Adipose tissue (tissue), 3 donors: ENCODE results near the gene SEPTIN8. TPM values are rescaled to one million over a fixed set of nuclear protein-coding genes. Genes with fewer than 3 reads are reported as not detected.

Experiments
- H3K27ac ChIP-seq: one replicate; pipeline ENCODE4 v1.5.1; 2013; ENCODE audit warnings: low read depth, low read length
- WGBS, 3 donors: extraction: QIAGEN DNeasy Blood & Tissue Kit; methylation state at CpG; one replicate each; pipeline ENCODE4 v1.1.7; 2013; 5-methylcytosine and 5-hydroxymethylcytosine counted together
- polyA plus RNA-seq, 3 donors: library from polyadenylated mRNA; stranded (reverse); fragments of 200-250 nt; gene quantifications; one replicate each; pipeline ENCODE4 v1.2.3, GENCODE V29; 2013
- donor health status: healthy with polysubstance abuse.
- donor health status: Bipolar disorder and iron deficiency.
- donor health status: healthy.

Gene SEPTIN8
- polyA plus RNA-seq, 3 donors, result 11.2 to 34.1 (median 15.4) TPM

DNA sequence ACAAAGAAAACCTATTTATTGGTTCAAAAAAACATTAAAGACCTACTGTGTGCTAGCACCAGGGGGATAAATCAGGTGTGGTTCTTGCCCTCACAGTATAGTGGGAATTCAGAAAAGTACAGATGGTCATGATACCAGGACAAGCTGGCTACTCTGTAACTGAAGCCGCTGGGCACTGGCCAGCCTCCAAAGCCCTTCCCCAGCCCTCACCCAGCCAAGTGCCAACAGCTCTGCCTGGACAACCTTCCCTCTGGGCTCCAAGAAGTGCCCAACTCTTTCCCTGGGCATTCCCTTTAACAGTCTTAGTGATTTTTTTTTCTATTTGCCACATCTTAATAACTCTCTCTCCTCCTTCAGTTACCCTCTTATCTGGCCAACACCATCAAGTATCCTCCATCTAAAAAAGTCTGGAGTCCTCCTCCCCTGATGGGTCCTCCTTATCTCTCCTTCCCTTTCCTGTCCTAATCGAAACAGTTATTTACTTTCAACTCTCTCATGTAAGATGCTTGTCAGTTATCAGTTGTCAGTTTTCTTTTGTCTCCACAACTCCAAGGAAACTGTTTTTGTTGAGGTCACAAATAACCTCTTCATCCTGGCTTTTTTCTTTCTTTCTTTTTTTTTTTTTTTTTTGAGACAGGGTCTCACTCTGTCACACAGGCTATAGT lies 13.3 kb upstream of the SEPTIN8 start:
- WGBS, 3 donors, result 16 to 71% (median 57%) methylated on average over 2 of the region's 2 CpGs

DNA sequence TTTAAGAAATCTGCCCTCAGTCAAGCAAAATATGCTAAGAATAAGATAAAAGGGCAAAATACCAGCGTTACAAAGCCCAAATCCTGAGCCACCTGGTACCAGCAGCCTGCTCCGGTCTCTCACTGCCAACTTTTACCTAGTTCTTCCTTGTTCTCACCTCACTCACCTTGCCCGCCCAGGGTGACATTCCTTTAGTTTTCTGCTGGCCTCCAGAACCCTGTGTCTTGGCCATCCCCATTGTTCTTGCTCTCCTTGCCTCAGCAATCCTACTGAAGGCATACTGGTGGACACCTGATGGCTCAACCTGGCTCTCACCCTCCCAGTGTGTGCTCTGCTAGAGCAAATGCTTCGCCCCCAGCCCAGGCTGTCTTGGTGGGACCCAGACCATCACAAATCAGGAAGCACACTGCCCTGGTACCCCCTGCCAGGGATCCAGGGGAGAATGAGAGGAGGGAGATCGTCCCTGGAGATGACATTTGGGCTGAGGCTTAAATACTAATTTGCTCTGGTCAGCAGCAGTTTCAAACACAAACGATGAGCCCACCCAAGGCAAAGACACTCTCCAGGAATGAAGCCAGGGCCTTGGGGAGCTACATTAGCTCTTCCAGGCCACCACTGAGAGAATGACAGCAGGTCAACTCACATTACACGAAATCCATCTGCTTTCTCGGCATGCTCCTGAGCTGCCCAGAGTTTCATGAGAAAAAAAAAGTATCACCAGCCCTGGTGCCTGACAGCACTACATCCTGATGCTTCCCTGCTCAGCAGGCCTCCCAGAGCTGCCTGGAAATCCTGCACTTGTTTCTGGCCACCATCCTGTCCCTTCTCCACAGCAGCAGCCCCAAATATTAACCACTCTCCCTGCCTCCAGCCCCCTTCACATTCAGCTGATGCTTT lies 12.2 kb upstream of the SEPTIN8 start:
- H3K27ac ChIP-seq, result no peak overlapping the region
- 83 to 92% (median 84%) methylated on average over 8 of the region's 8 CpGs for WGBS, 3 donors

More for the DNA sequence above, 13.3 kb upstream of the SEPTIN8 start:
- no peak overlapping the region for H3K27ac ChIP-seq

DNA sequence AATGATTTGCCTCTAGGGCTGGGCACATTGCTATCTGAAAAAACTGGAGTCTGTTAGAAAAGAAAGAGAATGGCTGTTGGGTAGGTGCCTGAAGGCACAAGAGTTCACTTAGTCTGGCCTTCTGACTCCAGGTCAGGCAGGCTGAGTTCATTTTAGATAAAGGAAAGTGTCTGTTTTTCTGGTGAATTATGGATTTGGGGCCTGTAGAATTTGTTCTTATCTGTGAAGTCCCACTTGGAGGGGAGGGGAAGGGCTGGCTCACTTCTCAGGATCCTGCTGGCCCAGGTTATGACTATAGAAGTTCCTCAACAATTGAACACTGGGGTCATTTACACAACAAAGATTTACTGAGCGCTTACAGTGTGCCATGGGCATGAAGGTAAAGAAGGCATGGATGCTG lies 11.5 kb upstream of the SEPTIN8 start:
- WGBS, 3 donors, result 96 to 100% (median 96%) methylated on average over 1 of the region's 1 CpG

DNA sequence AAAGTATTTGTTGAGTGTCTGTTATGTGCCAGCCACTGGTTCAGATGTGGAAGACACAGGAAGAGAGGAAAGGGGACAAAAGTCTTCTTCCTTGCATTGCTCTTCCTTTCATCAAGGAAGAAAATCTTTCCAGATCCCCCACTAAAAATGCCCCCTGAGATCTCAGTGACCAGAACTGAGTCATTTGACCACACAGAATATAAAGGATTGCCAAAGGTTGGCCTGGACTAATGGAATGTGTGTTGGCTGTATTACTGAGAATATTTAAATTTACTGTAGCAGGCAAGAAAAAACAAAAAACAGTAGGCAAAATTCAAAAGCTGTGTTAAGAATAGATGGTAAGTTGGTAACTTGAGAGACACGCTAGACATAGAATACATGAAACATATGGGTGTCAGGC lies 10.0 kb upstream of the SEPTIN8 start:
- WGBS, 3 donors, result 97% methylated on average over 1 of the region's 1 CpG
- no peak overlapping the region for H3K27ac ChIP-seq

More for the DNA sequence above, 11.5 kb upstream of the SEPTIN8 start:
- H3K27ac ChIP-seq, result no peak overlapping the region

DNA sequence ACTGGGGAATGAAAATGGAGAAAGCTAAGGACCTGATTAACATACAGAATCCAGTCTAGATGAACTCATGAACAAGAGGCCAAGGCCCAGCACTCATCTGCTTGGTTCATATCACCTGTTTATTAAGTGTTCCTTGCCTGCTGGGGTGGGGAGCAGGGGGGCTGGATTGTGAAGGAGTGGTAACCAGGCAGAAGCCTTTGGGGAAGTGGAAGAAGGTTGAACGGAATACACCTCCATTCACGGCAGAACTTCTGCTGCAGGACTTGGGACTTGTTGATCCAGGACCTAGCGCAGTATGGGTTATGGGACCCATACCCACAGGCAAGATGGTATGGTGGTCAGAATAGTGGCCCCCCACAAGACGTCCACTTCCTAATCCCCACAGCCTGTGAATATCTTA lies 8.8 kb upstream of the SEPTIN8 start:
- H3K27ac ChIP-seq, result no peak overlapping the region
- WGBS, 3 donors, result 89 to 96% (median 93%) methylated on average over 4 of the region's 4 CpGs

DNA sequence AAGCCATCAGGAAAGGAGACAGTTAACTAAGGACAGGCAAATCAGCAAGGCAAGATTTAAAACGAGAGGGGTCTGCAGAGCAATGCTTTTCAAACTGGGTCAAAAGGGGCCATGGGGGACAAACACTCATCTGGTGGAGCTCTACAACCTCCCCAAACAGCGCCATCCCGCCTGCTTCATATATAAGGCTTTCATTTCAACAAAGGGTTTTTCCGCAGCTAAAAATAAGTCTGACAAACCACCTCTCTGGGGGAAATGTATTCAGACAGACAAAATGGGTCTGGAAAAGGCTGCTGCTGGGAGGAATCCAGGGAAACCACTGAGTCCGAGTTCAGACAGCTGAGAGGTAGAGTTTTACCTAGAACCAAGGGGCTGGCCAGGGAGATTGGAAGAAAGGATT lies 8.3 kb upstream of the SEPTIN8 start:
- WGBS, 3 donors, result 60 to 81% (median 63%) methylated on average over 5 of the region's 5 CpGs
- H3K27ac ChIP-seq, result no peak overlapping the region

DNA sequence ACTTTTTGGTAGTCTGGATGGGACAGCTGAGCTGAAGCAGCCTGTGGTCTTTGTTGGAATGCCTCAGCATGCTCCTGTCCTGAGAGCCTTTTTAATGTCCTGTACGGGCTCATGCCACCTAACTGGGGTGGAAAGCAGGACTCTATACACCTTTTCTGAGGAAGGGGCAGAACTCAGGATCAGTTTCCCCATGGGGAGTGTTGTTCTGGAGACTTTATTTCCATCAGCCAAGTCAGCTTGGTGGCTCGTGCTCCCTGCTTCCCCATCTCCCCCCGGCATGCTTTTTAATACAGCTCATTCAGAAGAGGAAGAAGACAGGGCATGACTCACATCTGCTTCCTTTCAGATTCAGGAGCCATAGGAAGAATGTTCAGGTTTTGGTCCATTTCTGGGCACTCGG lies 5.1 kb upstream of the SEPTIN8 start:
- H3K27ac ChIP-seq, result no peak overlapping the region
- 46 to 71% (median 51%) methylated on average over 4 of the region's 4 CpGs for WGBS, 3 donors

DNA sequence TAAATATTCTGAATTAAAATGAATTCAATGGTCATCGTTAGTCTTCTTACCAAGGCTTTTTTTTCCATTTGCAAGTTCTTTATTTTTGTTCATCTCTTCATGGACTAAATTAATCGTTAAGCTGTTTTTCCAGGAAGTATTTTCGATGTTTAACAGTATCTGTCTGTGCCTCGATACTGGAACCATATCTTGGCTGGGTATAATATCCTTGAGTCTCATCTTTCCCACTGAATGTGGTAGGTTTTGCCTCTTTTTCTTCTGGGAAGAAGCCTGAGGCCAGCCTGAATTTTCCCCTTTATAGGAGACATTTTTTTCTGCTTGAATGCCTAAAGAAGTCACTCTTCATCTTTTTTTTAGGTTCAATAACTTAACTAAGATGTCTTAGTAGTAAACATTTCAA lies 4.0 kb upstream of the SEPTIN8 start:
- WGBS, 3 donors, result 88 to 95% (median 95%) methylated on average over 4 of the region's 4 CpGs
- H3K27ac ChIP-seq, result no peak overlapping the region

DNA sequence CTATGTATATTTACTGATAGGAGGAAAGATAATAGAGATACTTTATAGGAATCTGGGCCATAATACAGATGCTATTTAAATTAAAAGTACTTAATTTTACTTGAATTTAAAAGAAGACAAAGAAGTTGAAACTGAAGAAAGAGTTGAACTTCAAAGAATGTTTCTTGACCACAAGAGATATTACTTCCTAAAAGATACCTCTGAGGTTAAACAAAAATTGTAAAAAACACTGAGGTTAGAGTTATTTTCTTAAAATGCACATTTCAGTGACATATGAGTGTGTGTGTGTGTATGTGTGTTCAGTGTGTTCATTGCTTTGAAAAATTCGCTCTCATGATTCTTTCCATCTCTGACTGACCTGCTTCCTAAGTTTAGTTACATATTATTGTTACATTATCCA lies 3.5 kb upstream of the SEPTIN8 start:
- H3K27ac ChIP-seq, result no peak overlapping the region
- WGBS, 3 donors, result 91 to 96% (median 92%) methylated on average over 1 of the region's 1 CpG

DNA sequence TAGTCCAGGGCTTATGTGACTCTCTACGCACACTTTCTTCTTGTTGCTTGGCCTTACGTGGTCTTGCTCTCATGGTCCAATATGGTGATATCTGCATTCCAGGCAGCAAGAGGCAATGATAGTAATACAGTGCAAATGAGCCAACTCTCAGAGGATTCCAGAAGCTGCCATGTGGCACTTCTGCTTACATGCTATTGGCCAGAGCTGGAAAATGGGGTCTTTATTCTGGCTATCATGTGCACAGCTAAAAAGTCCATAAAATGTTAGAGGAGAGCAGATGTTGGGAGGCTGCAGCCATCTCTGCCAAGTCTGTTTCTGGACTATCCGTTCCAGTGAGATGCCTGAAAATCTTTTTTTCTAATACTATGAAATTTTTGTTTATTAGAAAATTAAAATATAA lies 2.9 kb upstream of the SEPTIN8 start:
- WGBS, 3 donors, result 92 to 96% (median 92%) methylated on average over 3 of the region's 3 CpGs
- H3K27ac ChIP-seq, result no peak overlapping the region

DNA sequence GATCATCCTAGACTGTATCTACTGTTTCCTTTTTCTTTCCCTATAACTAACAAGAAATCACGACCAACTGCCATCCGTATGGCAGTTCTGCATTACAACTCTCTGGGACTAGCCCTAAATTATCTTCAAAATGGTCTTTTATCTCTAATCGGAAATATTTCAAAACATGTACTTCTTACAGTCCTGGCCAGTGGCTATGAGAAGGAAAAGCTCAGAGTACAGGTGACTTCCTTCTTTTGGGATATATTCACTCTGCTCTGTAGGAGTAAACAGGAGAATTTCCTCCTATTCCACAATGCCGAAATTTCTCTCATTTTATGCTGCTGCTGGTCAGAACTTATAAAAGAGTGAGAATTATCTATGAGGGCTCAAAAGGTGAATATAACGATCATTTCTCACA lies 1.8 kb upstream of the SEPTIN8 start:
- WGBS, 3 donors, result 57 to 94% (median 90%) methylated on average over 5 of the region's 5 CpGs
- H3K27ac ChIP-seq, result no peak overlapping the region

DNA sequence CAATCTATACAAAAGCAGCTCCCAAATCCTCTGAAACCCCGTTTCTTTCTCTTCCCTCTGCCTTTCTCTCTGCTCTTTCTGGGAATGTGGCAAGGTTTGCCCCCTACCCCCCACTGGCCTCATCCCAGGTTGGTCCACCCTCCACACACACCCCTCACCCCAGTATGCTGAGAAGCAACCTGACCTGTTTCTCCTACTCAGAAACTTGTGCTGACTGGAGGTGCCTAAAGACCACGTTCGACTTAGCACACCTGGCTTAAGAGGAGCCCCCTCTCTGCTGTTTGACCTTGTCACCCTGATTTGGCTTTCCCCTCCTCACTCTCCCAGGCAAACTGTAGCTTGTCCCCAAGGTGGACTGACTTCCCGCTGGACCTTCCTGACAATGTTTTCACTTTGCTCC lies 1.1 kb upstream of the SEPTIN8 start:
- WGBS, 3 donors, result 51 to 84% (median 84%) methylated on average over 4 of the region's 4 CpGs
- H3K27ac ChIP-seq, result no peak overlapping the region

DNA sequence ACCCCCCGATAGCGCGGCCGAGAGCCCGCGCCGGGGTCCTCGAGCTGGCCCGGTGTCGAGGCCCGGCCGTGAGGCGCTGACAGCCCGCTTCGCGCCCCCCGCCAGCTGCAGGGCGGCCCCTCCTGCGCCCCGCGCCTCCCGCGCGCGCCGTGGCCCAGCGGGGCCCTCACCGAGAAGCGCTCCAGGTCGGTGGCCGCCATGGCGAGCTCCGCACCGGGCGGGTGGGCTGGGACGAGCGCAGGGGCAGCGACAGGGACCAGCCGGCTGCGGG lies 166 bp downstream of the SEPTIN8 start:
- WGBS, 3 donors, result 0% methylated on average over 29 to 40 of the region's 40 CpGs
- H3K27ac ChIP-seq, result no peak overlapping the region

DNA sequence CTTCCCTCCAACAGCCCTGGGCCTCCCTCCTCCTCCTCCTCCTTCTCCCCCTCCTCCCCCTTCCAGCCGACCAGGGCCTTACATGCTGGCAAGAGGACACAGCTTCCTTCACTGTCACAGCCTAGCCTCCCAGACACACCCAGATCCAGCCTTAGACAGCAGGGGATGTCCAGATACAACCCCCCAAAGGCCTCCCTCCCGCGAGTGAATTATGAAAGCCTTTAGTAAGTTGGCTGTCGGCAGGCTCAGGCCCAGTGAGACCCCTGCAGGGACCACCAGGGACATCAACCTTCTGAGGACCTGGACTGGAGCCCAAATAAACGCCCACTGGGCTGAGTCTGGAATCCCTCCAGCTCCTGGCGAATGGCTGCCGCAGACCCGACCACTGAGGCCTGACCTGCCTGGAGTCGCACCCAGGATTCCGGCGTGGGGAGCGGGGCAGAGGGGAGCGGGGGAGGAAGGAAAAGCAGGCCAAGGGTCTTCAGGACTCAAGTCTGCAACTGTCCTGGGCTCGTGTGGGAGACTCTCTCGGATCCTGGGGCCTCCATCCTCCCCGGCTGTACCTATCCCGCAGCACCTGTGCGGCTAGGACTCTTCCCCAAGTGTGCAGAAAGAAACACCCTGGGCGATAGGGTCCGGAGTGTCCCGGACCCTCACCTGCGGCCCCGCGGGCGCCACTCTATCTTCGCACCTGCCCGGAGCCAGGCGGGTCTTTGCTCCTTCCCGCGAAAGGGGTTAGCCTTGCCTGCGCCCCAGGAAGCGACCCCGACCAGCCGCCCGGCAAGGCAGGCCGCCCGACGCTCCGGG lies 705 bp downstream of the SEPTIN8 start:
- 4 to 10% (median 9%) methylated on average over 35 to 39 of the region's 39 CpGs for WGBS, 3 donors
- no peak overlapping the region for H3K27ac ChIP-seq

DNA sequence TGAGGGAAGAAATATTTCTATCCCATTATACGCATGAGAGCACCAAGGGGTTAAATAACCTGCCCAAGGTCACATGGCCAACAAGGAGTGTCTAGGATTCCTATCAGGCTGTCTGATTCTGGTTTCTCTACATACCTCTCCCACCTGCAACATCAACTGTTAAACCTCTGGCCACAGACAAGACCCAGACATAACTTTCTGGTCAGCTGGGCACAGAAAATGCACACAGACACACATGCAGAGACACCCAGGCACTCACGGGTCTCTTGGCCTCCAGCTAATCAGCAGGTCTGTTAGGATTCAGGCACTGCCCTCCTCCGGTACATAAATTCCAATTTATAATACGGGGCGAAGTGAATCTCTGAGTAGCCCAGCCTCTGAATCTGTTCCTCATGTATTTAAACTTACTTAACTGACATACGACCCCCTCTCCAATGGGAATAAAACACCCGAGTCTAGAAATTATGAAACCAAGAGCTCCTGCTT lies 1.5 kb downstream of the SEPTIN8 start:
- 31 to 57% (median 54%) methylated on average over 7 of the region's 7 CpGs for WGBS, 3 donors
- H3K27ac ChIP-seq, result no peak overlapping the region

DNA sequence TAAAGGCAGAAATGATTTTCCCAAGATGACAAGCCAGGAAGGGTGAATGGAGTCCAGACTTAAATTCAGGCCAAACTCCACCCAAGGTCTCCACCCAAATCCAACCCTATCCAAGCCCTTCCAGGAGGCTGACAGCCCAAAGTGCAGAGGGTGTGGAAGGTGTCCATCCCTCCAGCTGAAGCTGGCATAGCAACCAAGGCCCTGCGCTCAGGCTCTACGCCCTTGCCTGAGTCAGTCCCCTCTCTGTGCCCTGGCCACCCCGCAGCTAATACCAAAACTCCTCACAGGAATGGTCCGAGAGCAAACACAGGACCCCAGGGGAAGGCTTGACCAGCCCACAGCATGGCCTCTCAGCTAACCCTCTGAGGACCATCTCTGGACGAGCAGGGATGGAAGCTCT lies 2.1 kb downstream of the SEPTIN8 start:
- 68 to 84% (median 73%) methylated on average over 5 of the region's 5 CpGs for WGBS, 3 donors
- H3K27ac ChIP-seq, result no peak overlapping the region

DNA sequence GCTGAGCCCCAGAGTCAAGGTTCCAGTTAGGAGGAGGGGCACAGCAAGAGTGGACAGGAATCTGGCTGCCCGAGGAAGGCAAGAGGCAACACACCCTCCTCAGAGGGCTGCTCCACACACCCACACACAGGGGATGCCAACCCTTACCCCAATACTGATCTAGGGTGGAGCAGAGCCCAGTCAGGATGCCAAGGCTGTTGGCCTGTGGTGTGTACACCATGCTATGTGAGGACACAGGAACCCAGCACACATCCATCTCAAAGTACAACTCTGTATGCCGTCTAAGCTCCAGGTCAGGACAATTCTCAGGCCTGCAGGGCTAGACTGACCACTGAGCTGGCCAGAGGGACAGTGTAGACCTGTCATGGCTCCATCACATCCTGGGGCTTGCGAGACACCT lies 2.6 kb downstream of the SEPTIN8 start:
- 55 to 63% (median 57%) methylated on average over 3 of the region's 3 CpGs for WGBS, 3 donors
- H3K27ac ChIP-seq, result no peak overlapping the region

DNA sequence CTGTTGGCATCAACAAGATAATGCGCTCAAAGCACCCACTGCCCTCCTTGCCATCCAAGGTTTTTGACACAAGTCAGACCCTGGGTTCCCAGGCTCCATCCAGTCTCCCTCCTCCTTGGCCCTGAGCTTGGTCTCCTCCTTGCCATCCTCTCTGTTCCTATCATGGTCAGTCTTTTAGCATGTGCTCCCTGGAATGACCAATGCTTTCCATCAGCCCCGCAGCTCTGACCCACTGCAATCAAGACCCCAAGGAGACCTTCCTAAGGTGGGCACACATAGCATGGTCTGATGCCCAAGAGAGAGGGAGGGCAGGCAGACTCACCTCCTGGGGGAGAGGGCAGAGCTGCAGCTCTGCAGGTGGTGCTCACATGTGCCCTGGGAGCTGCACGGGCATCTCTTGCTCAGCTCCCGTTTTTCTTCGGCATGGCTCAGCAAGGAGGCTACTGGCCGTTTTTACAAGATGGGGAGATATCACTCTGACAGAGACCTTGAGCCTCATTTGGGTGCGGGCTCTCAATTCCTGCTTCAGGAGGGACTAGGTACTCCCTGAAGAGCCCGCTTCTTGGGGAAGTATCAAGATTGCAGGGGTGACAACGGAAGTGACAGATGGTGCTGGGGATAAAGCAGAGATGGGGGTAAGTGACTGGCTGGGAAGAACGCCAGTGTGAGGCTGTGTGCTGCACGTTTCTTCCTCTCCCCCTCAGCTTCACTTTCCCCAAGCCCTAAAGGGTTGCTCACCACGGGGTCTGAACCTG lies 3.3 kb downstream of the SEPTIN8 start:
- no peak overlapping the region for H3K27ac ChIP-seq
- WGBS, 3 donors, result 68 to 78% (median 72%) methylated on average over 12 of the region's 12 CpGs
